HCT116 (cell line): ENCODE results near the gene ARHGAP40. TPM values are rescaled to one million over a fixed set of nuclear protein-coding genes. Genes with fewer than 3 reads are reported as not detected.

ENCODE experiments used
- ATAC-seq: fragments of 200-7000 bp; cut with Tn5 transposase; 2 replicates; pipeline ENCODE4 v1.9.1; 2020; ENCODE audit warnings: mild to moderate bottlenecking, moderate library complexity
- BruUV-seq: library from RNA; stranded (reverse); fragments of 400-500 nt; replicated peaks from 2 replicates; lab custom pipeline; 2021; lab: Mats Ljungman, UMichigan
- CTCF ChIA-PET: fragments of 300-600 bp; sonication (Branson Sonifier 250); formaldehyde crosslinking; loops from one replicate; lab custom pipeline; 2021; ENCODE audit warnings: antibody characterized with exemption; lab: Charles Lee
- POLR2A ChIA-PET: fragments of 300-600, 350-600 bp; sonication (Branson Sonifier 250); formaldehyde crosslinking; loops from one replicate; lab custom pipeline; 2021; ENCODE audit warnings: antibody characterized with exemption; lab: Charles Lee
- RAD21 ChIA-PET, 2 experiments: fragments of 300-600 bp; sonication (Branson Sonifier 250); formaldehyde crosslinking; loops; one replicate each; lab custom pipeline; 2023; ENCODE audit warnings: low total read pairs in 2 of 2; ENCODE audit not compliant: uncharacterized antibody in 2 of 2, unreplicated experiment in 2 of 2, low non-redundant PET in 1 of 2; lab: Charles Lee
- DNase-seq: peaks from one replicate; pipeline ENCODE4 v3.0.0-alpha.2; 2010; ENCODE audit warnings: low read depth, low spot score
- H2AFZ ChIP-seq: fragments of 200-600 bp; shearing (Covaris generic), sonication (generic); 2 replicates; pipeline ENCODE4 v1.6.1; 2017; ENCODE audit warnings: low read depth, mixed run types, mixed read lengths, antibody characterized with exemption, low read length; ENCODE audit not compliant: poor library complexity, severe bottlenecking
- H3K27ac ChIP-seq: 2 replicates; pipeline ENCODE4 v1.5.1; 2012; ENCODE audit warnings: low read depth, low read length
- H3K27me3 ChIP-seq: fragments of 200-600 bp; sonication (generic); 2 replicates; pipeline ENCODE4 v1.6.1; 2016; ENCODE audit warnings: mixed run types, low read length, mixed read lengths; ENCODE audit not compliant: insufficient read depth
- H3K36me3 ChIP-seq, 2 experiments: fragments of 200-500 bp in 1 of 2; fragments of 200-600 bp in 1 of 2; sonication (Bioruptor generic) in 1 of 2; sonication (generic) in 1 of 2; 2 replicates each; pipeline versions ENCODE4 v1.5.1 to v1.6.1; 2014 to 2016; ENCODE audit warnings: low read length in 2 of 2, inconsistent platforms in 1 of 2, mixed read lengths in 1 of 2, mixed run types in 1 of 2; ENCODE audit not compliant: insufficient read depth in 2 of 2, control insufficient read depth in 1 of 2
- H3K4me1 ChIP-seq, 2 experiments: fragments of 200-600 bp in 1 of 2; sonication (generic) in 1 of 2; 2 replicates each; pipeline versions ENCODE4 v1.5.1 to v1.6.1; 2012 to 2017; ENCODE audit warnings: low read length in 2 of 2, inconsistent platforms in 1 of 2, mild to moderate bottlenecking in 1 of 2, mixed read lengths in 1 of 2, mixed run types in 1 of 2, moderate library complexity in 1 of 2; ENCODE audit not compliant: insufficient read depth in 2 of 2, control insufficient read depth in 1 of 2
- H3K4me2 ChIP-seq: fragments of 200-600 bp; sonication (generic); 2 replicates; pipeline ENCODE4 v1.6.1; 2017; ENCODE audit warnings: mixed run types, low read length, mixed read lengths
- H3K4me3 ChIP-seq, 2 experiments: fragments of 200-600 bp in 1 of 2; sonication (generic) in 1 of 2; replicated peaks in 1 of 2; 2 replicates each; pipeline ENCODE4 v1.5.1; 2011 to 2016; ENCODE audit warnings: low read length in 2 of 2, control low read depth in 1 of 2, low read depth in 1 of 2, mild to moderate bottlenecking in 1 of 2, mixed read lengths in 1 of 2, mixed run types in 1 of 2
- H3K79me2 ChIP-seq: fragments of 200-600 bp; sonication (generic); 2 replicates; pipeline ENCODE4 v1.6.1; 2017; ENCODE audit warnings: mild to moderate bottlenecking, mixed run types, low read length, moderate library complexity, mixed read lengths; ENCODE audit not compliant: insufficient read depth
- H3K9ac ChIP-seq: fragments of 200-600 bp; sonication (generic); 2 replicates; pipeline ENCODE4 v1.6.1; 2016; ENCODE audit warnings: low read length, mixed read lengths
- H3K9me2 ChIP-seq: fragments of 200-600 bp; sonication (generic), shearing (Covaris generic); 2 replicates; pipeline ENCODE4 v1.6.1; 2017; ENCODE audit warnings: mixed run types, mild to moderate bottlenecking, moderate library complexity; ENCODE audit not compliant: insufficient read depth
- H3K9me3 ChIP-seq, 2 experiments: fragments of 200-500 bp in 1 of 2; fragments of 200-600 bp in 1 of 2; sonication (Bioruptor generic) in 1 of 2; sonication (generic) in 1 of 2; 2 replicates each; pipeline ENCODE4 v1.6.1; 2014 to 2017; ENCODE audit warnings: low read length in 2 of 2, mixed read lengths in 2 of 2, inconsistent platforms in 1 of 2, low read depth in 1 of 2, mild to moderate bottlenecking in 1 of 2, mixed run types in 1 of 2, moderate library complexity in 1 of 2; ENCODE audit not compliant: control insufficient read depth in 1 of 2, insufficient read depth in 1 of 2
- H4K20me1 ChIP-seq: fragments of 200-600 bp; sonication (generic), shearing (Covaris generic); 2 replicates; pipeline ENCODE4 v1.6.1; 2017; ENCODE audit warnings: mixed run types, mild to moderate bottlenecking, moderate library complexity; ENCODE audit not compliant: insufficient read depth
- CBX3 ChIP-seq: IDR thresholded peaks from 2 replicates; pipeline ENCODE4 v1.6.1; 2012; ENCODE audit warnings: low read depth
- CEBPB ChIP-seq: IDR thresholded peaks from 2 replicates; pipeline ENCODE4 v1.6.1; 2012; ENCODE audit warnings: low read depth
- EGR1 ChIP-seq: IDR thresholded peaks from 2 replicates; pipeline ENCODE4 v1.6.1; 2012; ENCODE audit warnings: low read depth
- ELF1 ChIP-seq: IDR thresholded peaks from 2 replicates; pipeline ENCODE4 v1.6.1; 2012; ENCODE audit warnings: low read depth, borderline replicate concordance
- EZH2 ChIP-seq: fragments of 200-600 bp; sonication (generic); IDR thresholded peaks from 2 replicates; pipeline ENCODE4 v1.6.1; 2017; ENCODE audit warnings: antibody characterized with exemption, mixed run types
- EZH2phosphoT487 ChIP-seq: fragments of 200-600 bp; IDR thresholded peaks from 2 replicates; pipeline ENCODE4 v1.6.1; 2018; ENCODE audit warnings: antibody characterized with exemption, borderline replicate concordance
- FOSL1 ChIP-seq: IDR thresholded peaks from 2 replicates; pipeline ENCODE4 v1.6.1; 2012; ENCODE audit warnings: low read depth
- JUND ChIP-seq: IDR thresholded peaks from 2 replicates; pipeline ENCODE4 v1.6.1; 2012
- POLR2A ChIP-seq: IDR thresholded peaks from 2 replicates; pipeline ENCODE4 v1.7.0; 2011; ENCODE audit warnings: borderline replicate concordance; ENCODE audit not compliant: insufficient read depth, insufficient read length; ENCODE audit errors: extremely low read depth
- POLR2AphosphoS5 ChIP-seq: IDR thresholded peaks from 2 replicates; pipeline ENCODE4 v1.6.1; 2011; ENCODE audit warnings: mild to moderate bottlenecking, low read depth, low read length, moderate library complexity
- SRF ChIP-seq: IDR thresholded peaks from 2 replicates; pipeline ENCODE4 v1.6.1; 2012; ENCODE audit warnings: low read depth
- YY1 ChIP-seq: IDR thresholded peaks from 2 replicates; pipeline ENCODE4 v1.6.1; 2011; ENCODE audit warnings: low read length, low read depth, moderate library complexity, mild to moderate bottlenecking; ENCODE audit not compliant: insufficient replicate concordance; ENCODE audit errors: extremely low read depth
- ZBTB33 ChIP-seq: IDR thresholded peaks from 2 replicates; pipeline ENCODE4 v1.6.1; 2011; ENCODE audit warnings: mild to moderate bottlenecking, low read length, moderate library complexity; ENCODE audit not compliant: insufficient replicate concordance; ENCODE audit errors: extremely low read depth
- ZFX ChIP-seq: fragments of 450-650 bp; IDR thresholded peaks from 2 replicates; pipeline ENCODE4 v1.6.1; 2017
- intact Hi-C: fragments of 100-400 bp; cut with micrococcal nuclease; formaldehyde crosslinking; loops from 2 replicates; pipeline ENCODE4 v1.10.0; 2022
- total RNA-seq: library from RNA; stranded (reverse); gene quantifications from one replicate; pipeline ENCODE4 v1.2.1, GENCODE V29; 2021; ENCODE audit not compliant: unreplicated experiment
- TF ChIP-seq, protein P1 (sequence below): IDR thresholded peaks from 2 replicates; pipeline ENCODE4 v1.6.1; 2012
- TF ChIP-seq, protein P2 (sequence below), 3 experiments: fragments of 200-600 bp in 1 of 3; sonication (generic) in 1 of 3; IDR thresholded peaks in 2 of 3; conservative IDR thresholded peaks in 1 of 3; 2 replicates each; pipeline ENCODE4 v1.5.1; 2012 to 2017; ENCODE audit warnings: low read depth in 2 of 3, low read length in 2 of 3, antibody characterized with exemption in 1 of 3, borderline replicate concordance in 1 of 3, control low read depth in 1 of 3, mild to moderate bottlenecking in 1 of 3, mixed read lengths in 1 of 3, mixed run types in 1 of 3, moderate library complexity in 1 of 3; ENCODE audit not compliant: insufficient read depth in 1 of 3

ARHGAP40 gene
- total RNA-seq, 1 experiment from 2014 or later = 3.4 TPM

- no TSS peak for BruUV-seq
- peaks cover 2 to 16% of the 10 kb centered on the region in 2 experiments; a peak in 2 of 4 replicates for H3K4me1 ChIP-seq
- POLR2A ChIA-PET = no interaction called here
These were observed 11.3 kb downstream of the ARHGAP40 start for GRCh38 chr20:38612751-38613515.

GRCh38 chr20:38615283-38615682 lies 13.7 kb downstream of the ARHGAP40 start:
- ATAC-seq = no peak
- DNase-seq = no peak
- Histone ChIP-seq H3K4me1 (peaks cover 2 to 16% of the 10 kb centered on the region in 2 experiments; a peak in 2 of 4 replicates), H3K4me3 (no peak overlapping the region), H3K27ac (no peak overlapping the region)
- no TSS peak for BruUV-seq
- TF ChIP-seq EGR1 (no peak), YY1 (no peak), POLR2A (no peak), EZH2 (no peak), EZH2phosphoT487 (no peak), CEBPB (no peak), SRF (no peak), POLR2AphosphoS5 (no peak), ZFX (no peak), CBX3 (no peak), JUND (no peak), ZBTB33 (no peak)
- TF ChIP-seq, protein P1, sequence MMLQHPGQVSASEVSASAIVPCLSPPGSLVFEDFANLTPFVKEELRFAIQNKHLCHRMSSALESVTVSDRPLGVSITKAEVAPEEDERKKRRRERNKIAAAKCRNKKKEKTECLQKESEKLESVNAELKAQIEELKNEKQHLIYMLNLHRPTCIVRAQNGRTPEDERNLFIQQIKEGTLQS = no peak
- TF ChIP-seq, protein P2, sequence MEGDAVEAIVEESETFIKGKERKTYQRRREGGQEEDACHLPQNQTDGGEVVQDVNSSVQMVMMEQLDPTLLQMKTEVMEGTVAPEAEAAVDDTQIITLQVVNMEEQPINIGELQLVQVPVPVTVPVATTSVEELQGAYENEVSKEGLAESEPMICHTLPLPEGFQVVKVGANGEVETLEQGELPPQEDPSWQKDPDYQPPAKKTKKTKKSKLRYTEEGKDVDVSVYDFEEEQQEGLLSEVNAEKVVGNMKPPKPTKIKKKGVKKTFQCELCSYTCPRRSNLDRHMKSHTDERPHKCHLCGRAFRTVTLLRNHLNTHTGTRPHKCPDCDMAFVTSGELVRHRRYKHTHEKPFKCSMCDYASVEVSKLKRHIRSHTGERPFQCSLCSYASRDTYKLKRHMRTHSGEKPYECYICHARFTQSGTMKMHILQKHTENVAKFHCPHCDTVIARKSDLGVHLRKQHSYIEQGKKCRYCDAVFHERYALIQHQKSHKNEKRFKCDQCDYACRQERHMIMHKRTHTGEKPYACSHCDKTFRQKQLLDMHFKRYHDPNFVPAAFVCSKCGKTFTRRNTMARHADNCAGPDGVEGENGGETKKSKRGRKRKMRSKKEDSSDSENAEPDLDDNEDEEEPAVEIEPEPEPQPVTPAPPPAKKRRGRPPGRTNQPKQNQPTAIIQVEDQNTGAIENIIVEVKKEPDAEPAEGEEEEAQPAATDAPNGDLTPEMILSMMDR (IDR thresholded peaks at IDR 0.05 in 2 of 3, conservative IDR thresholded peaks at IDR 0.05 in 1 of 3; ENCODE audit: borderline replicate concordance in 1 of 3, insufficient read depth in 1 of 3, low read depth in 2 of 3, low read length in 2 of 3) = no peak
- TF ChIP-seq, all 23 proteins: peak for 0
- no peaks in the 10 kb centered on the region for H3K79me2 ChIP-seq
- POLR2A ChIA-PET = no interaction called here
- CTCF ChIA-PET = no interaction called here
- H3K36me3 ChIP-seq = no peaks in the 10 kb centered on the region
- H2AFZ ChIP-seq = no peak overlapping the region
- intact Hi-C loops = no loop called here
- H3K4me2 ChIP-seq = no peak overlapping the region
- H3K9me2 ChIP-seq = no peaks in the 10 kb centered on the region
- no peaks in the 10 kb centered on the region; the same call in 1 of the 2 replicates for H4K20me1 ChIP-seq
- no peaks in the 10 kb centered on the region for H3K27me3 ChIP-seq
- H3K9ac ChIP-seq = no peak overlapping the region
- no peaks in the 10 kb centered on the region for H3K9me3 ChIP-seq
- RAD21 ChIA-PET = no interaction called here

More at GRCh38 chr20:38612751-38613515, 11.3 kb downstream of the ARHGAP40 start:
- no peak for TF ChIP-seq EGR1
- TF ChIP-seq FOSL1 = no peak
- TF ChIP-seq EZH2phosphoT487 = no peak
- no peak for TF ChIP-seq ELF1
- no peak for TF ChIP-seq POLR2A
- H3K27ac ChIP-seq = no peak overlapping the region
- no peak overlapping the region for H2AFZ ChIP-seq
- H4K20me1 ChIP-seq = no peaks in the 10 kb centered on the region; the same call in 1 of the 2 replicates
- H3K4me3 ChIP-seq = no peak overlapping the region
- no peaks in the 10 kb centered on the region for H3K9me3 ChIP-seq
- DNase-seq = no peak
- no peaks in the 10 kb centered on the region for H3K27me3 ChIP-seq
- H3K79me2 ChIP-seq = no peaks in the 10 kb centered on the region
- no peaks in the 10 kb centered on the region for H3K36me3 ChIP-seq
- ATAC-seq = no peak
- no peaks in the 10 kb centered on the region for H3K9me2 ChIP-seq
- intact Hi-C loops = no loop called here
- no peak overlapping the region for H3K4me2 ChIP-seq
- no peak overlapping the region for H3K9ac ChIP-seq
- CTCF ChIA-PET = interaction anchor here (0.6 kb wide), 1 partner anchor 9 kb away, joined by 4 read pairs; no protein-coding TSS in a partner anchor
- RAD21 ChIA-PET = no interaction called here
